Measurements from ENCODE around the gene ADAM30.
"Not testable (repeated sequence)": the region's sequence is repeated elsewhere in the genome, so short reads cannot be mapped to it uniquely, and the experiment has no call there.

The ADAM30 gene

GRCh38 chr1:119873135-119874015 is 22.9 kb downstream of the ADAM30 start:
- DNase-seq = no peak

GRCh38 chr1:119871881-119872280 is 24.4 kb downstream of the ADAM30 start:
- no peak for DNase-seq

DNA sequence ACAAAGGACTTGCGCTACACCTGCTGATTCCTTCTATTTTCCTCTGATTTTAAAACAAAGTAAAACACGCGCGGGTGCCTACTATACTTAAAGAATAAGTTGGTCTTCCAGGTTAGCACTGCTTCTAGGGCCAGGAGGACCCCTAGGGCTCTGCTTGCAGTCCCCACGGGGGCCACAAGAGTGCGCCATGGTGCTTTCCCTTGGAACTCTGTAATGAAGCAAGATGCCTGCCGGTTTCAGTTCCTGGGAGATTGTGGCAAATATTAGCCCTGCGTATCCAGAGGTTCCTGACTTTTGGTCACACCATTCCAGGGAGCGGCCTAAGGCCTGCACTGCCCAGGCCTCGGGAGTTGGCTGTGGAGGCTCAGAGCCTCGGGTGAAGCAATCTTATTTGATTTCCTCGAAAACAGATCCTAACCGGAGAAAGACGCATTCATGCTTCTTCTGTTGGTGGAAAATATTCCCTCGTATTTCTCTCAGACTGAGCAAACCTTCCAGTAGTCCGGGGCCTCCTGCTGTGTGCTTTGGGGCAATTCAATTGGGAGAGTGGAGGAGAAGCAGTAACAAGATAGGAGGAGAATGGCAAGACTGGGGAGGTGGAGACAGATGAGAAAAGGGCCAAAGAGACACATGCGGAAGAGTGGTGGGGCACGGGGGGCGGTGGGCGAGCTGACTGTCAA is 25.3 kb downstream of the ADAM30 start:
- peak; percentile 23 for DNase-seq

- no peak for DNase-seq
Measured at GRCh38 chr1:119869995-119870394, 26.3 kb downstream of the ADAM30 start.

DNA sequence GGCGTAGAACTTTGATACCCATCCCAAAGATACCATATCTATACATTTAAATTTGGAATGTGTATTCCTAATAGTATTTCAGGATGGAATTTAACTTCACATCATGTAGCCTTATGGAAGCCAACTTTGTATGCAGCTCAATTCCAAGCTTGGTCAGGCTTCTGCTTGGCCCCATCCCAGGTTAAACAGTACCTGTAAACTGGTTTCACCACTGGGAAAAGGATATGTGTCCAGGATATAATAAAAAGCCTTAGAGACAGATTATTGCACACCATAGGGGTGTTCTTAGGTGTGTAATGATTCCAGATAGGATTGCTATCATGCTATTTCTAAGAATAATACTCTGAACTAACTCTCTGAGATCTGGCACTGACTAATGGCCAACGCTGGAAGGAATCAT is 28.1 kb downstream of the ADAM30 start:
- no peak for DNase-seq

DNA sequence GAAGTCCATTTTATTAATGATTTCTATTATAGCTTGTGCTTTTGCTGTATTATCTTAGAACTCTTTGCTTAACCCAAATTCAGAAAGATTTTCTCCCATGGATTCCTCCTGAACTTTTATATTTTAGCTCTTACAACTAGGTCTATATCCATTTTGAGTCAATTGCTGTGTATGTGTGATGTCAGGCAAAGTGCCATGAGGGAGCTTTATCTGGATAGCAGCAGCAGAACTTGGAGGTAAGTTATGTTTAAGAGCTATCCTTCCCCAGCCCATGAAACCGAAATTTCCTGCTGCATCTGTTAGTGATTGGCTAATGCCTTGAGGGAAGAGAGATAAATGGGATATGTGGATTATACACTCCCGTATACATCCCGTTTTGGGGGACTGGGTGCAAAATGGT is 29.9 kb downstream of the ADAM30 start:
- DNase-seq = no peak

DNA sequence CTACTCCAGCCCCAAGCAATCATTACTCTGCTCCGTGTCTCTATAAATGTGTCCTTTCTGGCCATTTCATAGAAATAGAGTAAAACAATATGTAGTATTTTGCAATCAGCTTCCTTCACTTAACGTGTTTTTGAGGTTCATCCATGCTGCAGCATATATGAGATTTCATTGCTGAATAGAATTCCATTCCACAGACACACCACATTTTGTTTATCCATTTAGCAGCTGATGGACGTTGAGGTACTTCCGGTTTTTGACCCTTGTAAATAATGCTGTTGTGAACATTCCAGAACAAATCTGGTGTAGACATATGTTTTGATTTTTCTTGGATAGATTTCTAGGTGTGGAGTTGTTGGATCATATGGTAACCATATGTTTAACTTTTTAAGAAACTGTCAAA is 30.7 kb downstream of the ADAM30 start:
- DNase-seq = no peak

GRCh38 chr1:119862276-119862675 is 34.0 kb downstream of the ADAM30 start:
- DNase-seq = no peak

DNA sequence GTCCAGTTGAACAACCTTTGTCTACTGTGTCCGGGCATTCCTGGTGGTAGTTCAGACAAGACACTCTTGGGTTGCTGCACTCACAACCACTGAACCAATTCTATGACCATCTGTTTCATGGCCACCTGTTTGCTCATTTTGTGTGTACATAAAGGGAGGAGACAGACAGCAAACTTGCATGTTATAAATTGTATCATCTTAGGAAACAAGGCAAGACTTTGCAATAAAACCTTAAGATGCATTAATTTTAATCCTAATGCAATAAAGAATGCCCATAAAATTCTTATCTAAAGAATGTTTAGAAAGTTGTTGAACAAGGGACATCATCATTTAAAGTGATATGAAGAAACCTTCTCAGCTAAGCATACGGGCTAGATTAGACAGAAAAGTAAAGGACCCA is 34.8 kb downstream of the ADAM30 start:
- DNase-seq = no peak

DNA sequence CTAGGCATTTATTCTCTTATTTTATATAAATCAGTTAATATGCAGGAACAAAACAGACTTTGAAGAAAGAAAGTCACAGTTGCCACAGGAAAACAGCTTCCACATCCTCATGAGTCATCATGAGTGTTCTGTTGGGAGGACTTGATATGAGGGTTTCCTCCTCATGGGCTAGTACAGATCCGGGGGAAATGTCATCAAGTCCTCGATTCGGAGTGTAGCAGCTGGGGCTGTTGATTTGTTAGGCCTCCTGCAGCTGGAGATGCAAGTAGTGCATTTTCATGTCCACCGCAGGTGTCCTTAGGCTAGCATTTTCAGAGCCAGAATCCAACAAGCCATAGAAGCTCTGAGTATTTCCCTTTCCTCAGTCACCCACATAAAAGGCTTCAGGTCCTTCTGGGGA is 36.7 kb downstream of the ADAM30 start:
- DNase-seq = no peak

DNA sequence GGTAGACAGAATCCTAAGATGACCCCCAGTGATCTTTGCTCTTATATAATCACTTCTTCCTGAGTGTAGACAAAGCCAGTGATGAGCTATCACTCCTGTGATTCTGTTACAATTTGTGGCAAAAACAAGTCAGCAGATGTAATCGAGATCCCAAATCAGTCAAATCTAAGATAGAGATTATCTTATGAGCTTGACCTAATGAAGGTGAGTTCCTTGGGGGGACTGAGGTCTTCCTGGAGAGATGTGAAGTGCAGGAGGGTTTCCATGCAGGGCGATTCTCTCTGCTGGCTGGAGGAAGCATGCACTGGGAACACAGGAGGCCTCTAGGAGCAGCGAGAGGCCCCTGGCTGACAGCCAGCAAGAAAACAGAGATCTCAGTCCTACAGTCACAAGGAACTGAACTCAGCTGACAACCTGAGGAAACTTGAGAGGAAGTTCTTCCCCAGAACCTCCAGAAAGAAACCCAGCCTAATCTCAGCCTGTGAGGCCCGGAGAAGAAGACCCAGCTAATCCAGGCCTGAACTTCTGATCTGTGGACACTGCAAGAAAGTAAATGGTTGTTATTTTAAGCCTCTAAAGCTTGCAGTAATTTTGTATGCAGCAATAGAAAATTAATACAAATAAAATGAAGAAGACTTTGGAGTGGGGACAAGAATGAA is 37.6 kb downstream of the ADAM30 start:
- not testable (repeated sequence) for DNase-seq

GRCh38 chr1:119858126-119858525 is 38.2 kb downstream of the ADAM30 start:
- DNase-seq = no peak

- no peak for DNase-seq
Measured at GRCh38 chr1:119853155-119853554, 43.2 kb downstream of the ADAM30 start.

GRCh38 chr1:119844206-119844605 is 52.1 kb downstream of the ADAM30 start:
- DNase-seq = not testable (repeated sequence)

Data from activated CD4-positive, alpha-beta T cell treated with anti-CD3 and anti-CD28 coated beads for 1 hour (primary cell).